SK-N-SH treated with all-trans-retinoic acid at 6 μM for 48 hours (cell line): ENCODE data around the gene DNAH14.

Source experiments
- ATAC-seq: fragments of 200-7000 bp; cut with Tn5 transposase; 3 replicates; pipeline ENCODE4 v1.9.1; 2020; ENCODE audit warnings: mild to moderate bottlenecking, moderate library complexity
- ARNTL ChIP-seq: fragments of 450-650 bp; formaldehyde crosslinking; IDR thresholded peaks from 2 replicates; pipeline ENCODE4 v1.5.0; 2020; ENCODE audit warnings: low read depth, mild to moderate bottlenecking, moderate library complexity, borderline replicate concordance
- BACH2 ChIP-seq: fragments of 250-450 bp; sonication (Bioruptor Pico); IDR thresholded peaks from 2 replicates; pipeline ENCODE4 v1.9.0; 2021; ENCODE audit warnings: mild to moderate bottlenecking, borderline replicate concordance
- CSDC2 ChIP-seq: fragments of 250-450 bp; sonication (Bioruptor Pico); IDR thresholded peaks from 2 replicates; pipeline ENCODE4 v1.5.0; 2020; ENCODE audit warnings: mild to moderate bottlenecking, moderate library complexity
- ESRRG ChIP-seq: fragments of 250-450 bp; sonication (Bioruptor Pico); IDR thresholded peaks from 2 replicates; pipeline ENCODE4 v1.6.1; 2021; ENCODE audit warnings: mild to moderate bottlenecking
- GLIS3 ChIP-seq: fragments of 250-450 bp; sonication (Bioruptor Pico); IDR thresholded peaks from 2 replicates; pipeline ENCODE4 v1.5.0; 2020; ENCODE audit warnings: mild to moderate bottlenecking, moderate library complexity
- ISL1 ChIP-seq: fragments of 250-450 bp; sonication (Bioruptor Pico); IDR thresholded peaks from 2 replicates; pipeline ENCODE4 v2.1.2; 2022; ENCODE audit warnings: mild to moderate bottlenecking, moderate library complexity
- OSR1 ChIP-seq: fragments of 250-450 bp; sonication (Bioruptor Pico); IDR thresholded peaks from 2 replicates; pipeline ENCODE4 v1.8.0; 2022; ENCODE audit warnings: moderate library complexity, mild to moderate bottlenecking, inconsistent platforms
- PPARA ChIP-seq: fragments of 250-450 bp; sonication (Bioruptor Pico); IDR thresholded peaks from 2 replicates; pipeline ENCODE4 v1.5.0; 2020; ENCODE audit warnings: mild to moderate bottlenecking, borderline replicate concordance
- RARB ChIP-seq: fragments of 250-450 bp; sonication (Bioruptor Pico); IDR thresholded peaks from 2 replicates; pipeline ENCODE4 v1.8.0; 2021; ENCODE audit warnings: mild to moderate bottlenecking, moderate library complexity
- SNAI2 ChIP-seq: fragments of 250-450 bp; sonication (Bioruptor Pico); IDR thresholded peaks from 2 replicates; pipeline ENCODE4 v1.5.0; 2020; ENCODE audit warnings: mild to moderate bottlenecking, moderate library complexity
- TCF4 ChIP-seq: fragments of 250-450 bp; sonication (Bioruptor Pico); IDR thresholded peaks from 2 replicates; pipeline ENCODE4 v1.8.0; 2021; ENCODE audit warnings: mild to moderate bottlenecking, moderate library complexity, borderline replicate concordance
- TOX ChIP-seq: fragments of 250-450 bp; sonication (Bioruptor Pico); IDR thresholded peaks from 2 replicates; pipeline ENCODE4 v1.8.0; 2021; ENCODE audit warnings: mild to moderate bottlenecking, moderate library complexity, borderline replicate concordance
- ZC3H10 ChIP-seq: fragments of 250-450 bp; sonication (Bioruptor Pico); IDR thresholded peaks from 2 replicates; pipeline ENCODE4 v1.5.1; 2021; ENCODE audit warnings: mild to moderate bottlenecking, moderate library complexity
- ZFP3 ChIP-seq: fragments of 250-450 bp; sonication (Bioruptor Pico); IDR thresholded peaks from 2 replicates; pipeline ENCODE4 v1.5.0; 2020; ENCODE audit warnings: mild to moderate bottlenecking, moderate library complexity
- ZFP30 ChIP-seq: fragments of 450-650 bp; formaldehyde crosslinking; IDR thresholded peaks from 2 replicates; pipeline ENCODE4 v1.5.0; 2022; ENCODE audit warnings: mild to moderate bottlenecking, moderate library complexity
- ZNF565 ChIP-seq: fragments of 450-650 bp; formaldehyde crosslinking; conservative IDR thresholded peaks from 2 replicates; pipeline ENCODE4 v1.5.0; 2020; ENCODE audit warnings: low read depth, mild to moderate bottlenecking, moderate library complexity
- ZNF70 ChIP-seq: fragments of 450-650 bp; formaldehyde crosslinking; IDR thresholded peaks from 2 replicates; pipeline ENCODE4 v1.5.0; 2020; ENCODE audit warnings: mild to moderate bottlenecking, moderate library complexity
- ZNF8 ChIP-seq: fragments of 450-650 bp; formaldehyde crosslinking; IDR thresholded peaks from 2 replicates; pipeline ENCODE4 v1.5.0; 2020; ENCODE audit warnings: mild to moderate bottlenecking, moderate library complexity
- TF ChIP-seq, protein P1 (sequence below): fragments of 250-450 bp; sonication (Bioruptor Pico); IDR thresholded peaks from 2 replicates; pipeline ENCODE4 v1.5.0; 2020; ENCODE audit warnings: mild to moderate bottlenecking, moderate library complexity
- TF ChIP-seq, protein P2 (sequence below): fragments of 250-450 bp; sonication (Bioruptor Pico); IDR thresholded peaks from 2 replicates; pipeline ENCODE4 v1.8.0; 2021; ENCODE audit warnings: low read depth, mild to moderate bottlenecking, moderate library complexity, borderline replicate concordance
- TF ChIP-seq, protein P3 (sequence below): fragments of 250-450 bp; sonication (Bioruptor Pico); IDR thresholded peaks from 2 replicates; pipeline ENCODE4 v1.5.1; 2020; ENCODE audit warnings: low read depth, mild to moderate bottlenecking, moderate library complexity
- TF ChIP-seq, protein P4 (sequence below): fragments of 250-450 bp; sonication (Bioruptor Pico); IDR thresholded peaks from 2 replicates; pipeline ENCODE4 v1.5.1; 2021; ENCODE audit warnings: mild to moderate bottlenecking, moderate library complexity

The DNAH14 gene

DNA sequence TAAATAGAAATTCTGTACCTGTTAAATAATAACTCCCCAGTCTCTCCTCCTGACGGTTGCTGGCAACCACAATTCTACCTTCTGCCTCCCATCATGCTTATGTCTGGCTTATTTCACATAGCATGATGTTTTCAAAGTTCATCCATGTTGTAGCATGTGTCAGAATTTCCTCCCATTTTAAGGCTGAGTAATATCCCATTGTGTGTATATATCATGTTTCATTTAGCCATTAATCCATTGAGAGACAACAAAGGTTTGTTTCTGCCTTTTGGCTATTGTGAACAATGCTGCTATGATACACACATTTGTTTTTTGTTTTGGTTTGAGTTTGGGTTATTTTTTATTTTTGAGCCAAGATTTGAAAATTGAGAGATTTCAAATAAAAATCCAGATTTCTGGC, 426.4 kb downstream of the DNAH14 start:
- no peak for ATAC-seq
- no peak for TF ChIP-seq PPARA
- no peak for TF ChIP-seq ZNF70
- no peak for TF ChIP-seq TOX
- TF ChIP-seq SNAI2 (CRISPR knock-in tag), result no peak
- TF ChIP-seq ARNTL, result no peak
- no peak for TF ChIP-seq ZNF565 (CRISPR knock-in tag)
- TF ChIP-seq ESRRG, result no peak
- TF ChIP-seq GLIS3 (CRISPR knock-in tag), result no peak
- TF ChIP-seq, protein P1, sequence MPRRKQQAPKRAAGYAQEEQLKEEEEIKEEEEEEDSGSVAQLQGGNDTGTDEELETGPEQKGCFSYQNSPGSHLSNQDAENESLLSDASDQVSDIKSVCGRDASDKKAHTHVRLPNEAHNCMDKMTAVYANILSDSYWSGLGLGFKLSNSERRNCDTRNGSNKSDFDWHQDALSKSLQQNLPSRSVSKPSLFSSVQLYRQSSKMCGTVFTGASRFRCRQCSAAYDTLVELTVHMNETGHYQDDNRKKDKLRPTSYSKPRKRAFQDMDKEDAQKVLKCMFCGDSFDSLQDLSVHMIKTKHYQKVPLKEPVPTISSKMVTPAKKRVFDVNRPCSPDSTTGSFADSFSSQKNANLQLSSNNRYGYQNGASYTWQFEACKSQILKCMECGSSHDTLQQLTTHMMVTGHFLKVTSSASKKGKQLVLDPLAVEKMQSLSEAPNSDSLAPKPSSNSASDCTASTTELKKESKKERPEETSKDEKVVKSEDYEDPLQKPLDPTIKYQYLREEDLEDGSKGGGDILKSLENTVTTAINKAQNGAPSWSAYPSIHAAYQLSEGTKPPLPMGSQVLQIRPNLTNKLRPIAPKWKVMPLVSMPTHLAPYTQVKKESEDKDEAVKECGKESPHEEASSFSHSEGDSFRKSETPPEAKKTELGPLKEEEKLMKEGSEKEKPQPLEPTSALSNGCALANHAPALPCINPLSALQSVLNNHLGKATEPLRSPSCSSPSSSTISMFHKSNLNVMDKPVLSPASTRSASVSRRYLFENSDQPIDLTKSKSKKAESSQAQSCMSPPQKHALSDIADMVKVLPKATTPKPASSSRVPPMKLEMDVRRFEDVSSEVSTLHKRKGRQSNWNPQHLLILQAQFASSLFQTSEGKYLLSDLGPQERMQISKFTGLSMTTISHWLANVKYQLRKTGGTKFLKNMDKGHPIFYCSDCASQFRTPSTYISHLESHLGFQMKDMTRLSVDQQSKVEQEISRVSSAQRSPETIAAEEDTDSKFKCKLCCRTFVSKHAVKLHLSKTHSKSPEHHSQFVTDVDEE (CRISPR knock-in tag), result no peak
- TF ChIP-seq RARB (CRISPR knock-in tag), result no peak
- TF ChIP-seq BACH2 (CRISPR knock-in tag), result no peak
- no peak for TF ChIP-seq OSR1 (CRISPR knock-in tag)
- TF ChIP-seq, protein P2, sequence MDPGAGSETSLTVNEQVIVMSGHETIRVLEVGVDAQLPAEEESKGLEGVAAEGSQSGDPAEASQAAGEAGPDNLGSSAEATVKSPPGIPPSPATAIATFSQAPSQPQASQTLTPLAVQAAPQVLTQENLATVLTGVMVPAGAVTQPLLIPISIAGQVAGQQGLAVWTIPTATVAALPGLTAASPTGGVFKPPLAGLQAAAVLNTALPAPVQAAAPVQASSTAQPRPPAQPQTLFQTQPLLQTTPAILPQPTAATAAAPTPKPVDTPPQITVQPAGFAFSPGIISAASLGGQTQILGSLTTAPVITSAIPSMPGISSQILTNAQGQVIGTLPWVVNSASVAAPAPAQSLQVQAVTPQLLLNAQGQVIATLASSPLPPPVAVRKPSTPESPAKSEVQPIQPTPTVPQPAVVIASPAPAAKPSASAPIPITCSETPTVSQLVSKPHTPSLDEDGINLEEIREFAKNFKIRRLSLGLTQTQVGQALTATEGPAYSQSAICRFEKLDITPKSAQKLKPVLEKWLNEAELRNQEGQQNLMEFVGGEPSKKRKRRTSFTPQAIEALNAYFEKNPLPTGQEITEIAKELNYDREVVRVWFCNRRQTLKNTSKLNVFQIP (CRISPR knock-in tag), result no peak
- no peak for TF ChIP-seq ZC3H10 (CRISPR knock-in tag)
- TF ChIP-seq, protein P3, sequence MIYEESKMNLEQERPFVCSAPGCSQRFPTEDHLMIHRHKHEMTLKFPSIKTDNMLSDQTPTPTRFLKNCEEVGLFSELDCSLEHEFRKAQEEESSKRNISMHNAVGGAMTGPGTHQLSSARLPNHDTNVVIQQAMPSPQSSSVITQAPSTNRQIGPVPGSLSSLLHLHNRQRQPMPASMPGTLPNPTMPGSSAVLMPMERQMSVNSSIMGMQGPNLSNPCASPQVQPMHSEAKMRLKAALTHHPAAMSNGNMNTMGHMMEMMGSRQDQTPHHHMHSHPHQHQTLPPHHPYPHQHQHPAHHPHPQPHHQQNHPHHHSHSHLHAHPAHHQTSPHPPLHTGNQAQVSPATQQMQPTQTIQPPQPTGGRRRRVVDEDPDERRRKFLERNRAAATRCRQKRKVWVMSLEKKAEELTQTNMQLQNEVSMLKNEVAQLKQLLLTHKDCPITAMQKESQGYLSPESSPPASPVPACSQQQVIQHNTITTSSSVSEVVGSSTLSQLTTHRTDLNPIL (CRISPR knock-in tag), result no peak
- TF ChIP-seq ZFP30 (CRISPR knock-in tag), result no peak
- TF ChIP-seq ISL1, result no peak
- no peak for TF ChIP-seq ZNF8
- no peak for TF ChIP-seq TCF4
- no peak for TF ChIP-seq CSDC2 (CRISPR knock-in tag)
- TF ChIP-seq, all 23 proteins: peak for 0

DNA sequence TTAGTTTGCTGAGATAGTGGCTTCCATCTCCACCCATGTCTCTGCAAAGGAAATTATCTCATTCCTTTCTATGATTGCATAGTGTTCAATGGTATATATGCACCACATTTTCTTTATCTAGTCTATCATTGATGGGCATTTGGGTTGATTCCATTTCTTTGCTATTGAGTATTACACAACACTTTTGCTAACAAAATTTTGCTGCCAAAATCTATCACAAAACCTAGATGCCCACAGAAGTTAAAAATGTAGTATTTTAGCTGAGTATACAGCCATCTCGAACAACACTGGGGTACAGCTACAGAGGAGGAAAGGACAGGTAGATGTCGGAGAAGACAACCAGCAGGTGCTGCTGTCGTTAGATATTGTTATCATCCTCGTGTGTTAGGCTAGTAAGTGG, 430.6 kb downstream of the DNAH14 start:
- no peak for ATAC-seq
- TF ChIP-seq ZFP30 (CRISPR knock-in tag), result no peak

DNA sequence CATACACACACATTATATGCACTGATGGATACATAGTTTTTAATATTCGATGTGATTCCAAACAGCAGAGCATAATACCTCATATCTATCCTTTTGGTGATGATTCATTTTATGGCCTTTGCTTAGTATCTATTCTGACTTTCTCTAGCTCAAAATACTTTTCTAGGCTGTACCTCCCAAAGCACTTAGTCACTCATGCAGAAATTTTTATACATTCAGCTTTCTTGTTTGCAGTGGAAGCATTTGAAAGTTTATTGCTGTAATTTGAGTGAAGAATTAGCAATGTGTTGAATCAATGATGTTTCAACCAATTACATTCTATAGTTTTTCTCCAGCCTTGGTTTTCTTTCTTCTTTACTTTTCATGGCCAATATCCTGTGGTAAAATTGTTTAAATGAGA, 431.7 kb downstream of the DNAH14 start:
- TF ChIP-seq ZNF70, result no peak
- TF ChIP-seq, protein P2 (CRISPR knock-in tag), result no peak
- TF ChIP-seq ZFP3 (CRISPR knock-in tag), result no peak
- no peak for TF ChIP-seq GLIS3 (CRISPR knock-in tag)
- TF ChIP-seq BACH2 (CRISPR knock-in tag), result no peak
- no peak for TF ChIP-seq OSR1 (CRISPR knock-in tag)
- TF ChIP-seq, protein P4, sequence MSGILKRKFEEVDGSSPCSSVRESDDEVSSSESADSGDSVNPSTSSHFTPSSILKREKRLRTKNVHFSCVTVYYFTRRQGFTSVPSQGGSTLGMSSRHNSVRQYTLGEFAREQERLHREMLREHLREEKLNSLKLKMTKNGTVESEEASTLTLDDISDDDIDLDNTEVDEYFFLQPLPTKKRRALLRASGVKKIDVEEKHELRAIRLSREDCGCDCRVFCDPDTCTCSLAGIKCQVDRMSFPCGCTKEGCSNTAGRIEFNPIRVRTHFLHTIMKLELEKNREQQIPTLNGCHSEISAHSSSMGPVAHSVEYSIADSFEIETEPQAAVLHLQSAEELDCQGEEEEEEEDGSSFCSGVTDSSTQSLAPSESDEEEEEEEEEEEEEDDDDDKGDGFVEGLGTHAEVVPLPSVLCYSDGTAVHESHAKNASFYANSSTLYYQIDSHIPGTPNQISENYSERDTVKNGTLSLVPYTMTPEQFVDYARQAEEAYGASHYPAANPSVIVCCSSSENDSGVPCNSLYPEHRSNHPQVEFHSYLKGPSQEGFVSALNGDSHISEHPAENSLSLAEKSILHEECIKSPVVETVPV (CRISPR knock-in tag), result no peak
- ATAC-seq, result no peak

DNA sequence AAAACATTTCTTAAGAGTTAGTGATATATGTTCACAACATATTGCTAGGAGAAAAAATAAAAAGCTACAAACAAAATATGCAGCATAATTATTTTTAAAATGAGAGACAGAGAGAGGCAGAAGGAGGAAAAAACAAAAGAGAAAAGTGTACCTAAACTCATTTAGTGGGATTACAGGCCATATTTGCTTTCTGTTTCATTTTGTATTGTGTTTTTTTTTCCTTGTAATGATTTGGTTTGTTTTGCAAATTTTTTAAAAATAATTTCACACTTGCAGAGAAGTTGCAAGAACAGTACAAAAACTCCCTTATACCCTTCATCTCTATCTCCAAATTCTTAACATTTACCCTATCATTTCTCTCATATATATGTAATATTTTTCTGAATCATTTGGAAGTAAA, 433.3 kb downstream of the DNAH14 start:
- ATAC-seq, result no peak

More for the DNA sequence above, 433.3 kb downstream of the DNAH14 start:
- TF ChIP-seq ZNF70 (no peak), ZFP30 (CRISPR knock-in tag) (no peak), TCF4 (no peak), ZFP3 (CRISPR knock-in tag) (no peak), ZNF8 (no peak), SNAI2 (CRISPR knock-in tag) (no peak), BACH2 (CRISPR knock-in tag) (no peak), ISL1 (no peak), TOX (no peak), GLIS3 (CRISPR knock-in tag) (no peak), RARB (CRISPR knock-in tag) (no peak)
- TF ChIP-seq, all 23 proteins: peak for 0
